Stimulated activated CD4-positive, alpha-beta T cell treated with anti-CD3 and anti-CD28 coated beads, Interleukin-2, amount 100 ng/mL, for 24 hours (primary cell): ENCODE data around the gene DAPK2.
A peak's percentile ranks its signal among the peaks of the same experiment; 100 is the strongest.

Experiments used
- DNase-seq, 2 donors: peaks; one replicate each; pipeline ENCODE4 v3.0.0-alpha.2; 2020

DAPK2 gene

DNA sequence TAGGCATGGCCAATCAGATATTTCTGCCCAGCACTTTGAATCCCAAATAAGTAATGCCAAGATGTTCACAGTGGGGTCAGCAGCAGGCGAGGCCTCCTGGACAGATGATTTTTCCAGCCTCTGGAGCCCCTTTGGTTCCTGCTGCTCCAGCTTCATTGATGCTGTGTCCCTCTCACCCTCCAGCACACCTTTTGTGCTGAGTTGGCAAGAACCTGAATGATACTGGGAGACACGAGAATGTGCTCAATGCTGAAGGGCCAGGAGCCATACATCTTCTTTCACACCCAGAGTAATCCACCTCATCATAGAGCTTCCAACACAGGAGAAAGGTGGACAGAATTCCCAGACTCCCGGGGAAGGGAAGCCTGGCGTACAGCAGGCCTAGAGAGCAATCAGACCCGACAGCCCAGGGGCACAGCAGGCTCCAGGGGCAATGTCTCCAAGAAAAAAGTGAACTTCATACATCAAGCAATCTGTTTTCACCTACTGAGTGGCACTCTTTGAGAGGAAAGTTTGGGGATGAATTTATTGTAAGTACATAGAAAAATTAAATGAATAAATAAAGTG lies 6.7 kb upstream of the DAPK2 start:
- no peak for DNase-seq

DNA sequence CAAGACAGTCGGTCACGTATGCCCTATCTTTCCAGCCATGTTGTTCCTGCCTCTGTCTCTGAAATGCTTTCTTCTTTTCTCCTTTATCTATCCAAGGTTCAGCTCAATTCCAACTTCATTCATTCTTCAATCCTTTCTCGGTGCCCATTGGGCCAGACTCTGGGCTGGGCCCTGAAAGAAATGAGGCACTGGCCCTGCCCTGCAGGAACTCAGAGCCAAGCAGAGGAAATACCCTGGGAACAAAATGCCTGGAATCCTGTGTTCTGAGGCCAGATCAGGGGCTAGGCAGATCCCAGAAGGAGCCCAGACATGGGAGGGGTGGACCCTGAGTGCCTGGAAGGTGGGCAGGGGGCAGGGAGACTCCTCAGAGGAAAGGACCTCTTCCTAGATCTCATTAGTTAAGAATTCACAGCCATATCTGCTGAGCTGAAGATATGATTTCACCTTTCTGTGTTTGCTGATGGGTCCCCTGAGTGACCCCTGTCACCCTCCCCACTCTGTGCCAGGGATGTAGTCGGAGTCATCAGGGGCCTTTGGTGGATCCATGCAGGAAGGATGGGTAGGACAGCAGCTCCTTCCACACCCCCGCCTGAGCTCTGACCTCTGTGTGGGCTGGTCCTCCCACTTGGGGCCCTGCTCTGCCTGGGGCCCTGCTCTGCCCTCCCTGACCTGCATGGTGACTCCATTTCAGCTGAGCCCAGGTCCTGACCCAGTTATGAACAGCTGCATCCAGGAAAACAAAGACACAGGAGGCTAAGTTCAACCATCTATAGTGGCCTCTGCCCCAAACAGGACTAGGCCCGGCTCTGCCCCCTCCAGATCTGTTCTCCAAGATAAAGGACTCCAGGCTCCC lies 5.3 kb upstream of the DAPK2 start:
- DNase-seq, result no peak

DNA sequence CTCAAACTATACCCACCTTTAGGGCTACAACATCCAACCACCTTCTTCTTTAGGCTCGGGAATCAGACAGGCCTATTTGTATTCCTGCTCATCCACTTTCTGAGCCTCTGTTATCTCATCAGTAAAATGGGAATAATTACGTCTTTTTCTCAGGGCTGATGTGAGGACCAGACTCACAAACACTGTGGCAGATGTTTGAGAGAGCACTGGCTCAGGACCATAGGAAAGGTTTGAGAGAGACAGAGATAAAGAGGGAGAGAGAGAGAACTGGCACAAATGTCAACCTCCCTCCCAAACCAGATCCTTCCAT lies 4.8 kb upstream of the DAPK2 start:
- no peak for DNase-seq

DNA sequence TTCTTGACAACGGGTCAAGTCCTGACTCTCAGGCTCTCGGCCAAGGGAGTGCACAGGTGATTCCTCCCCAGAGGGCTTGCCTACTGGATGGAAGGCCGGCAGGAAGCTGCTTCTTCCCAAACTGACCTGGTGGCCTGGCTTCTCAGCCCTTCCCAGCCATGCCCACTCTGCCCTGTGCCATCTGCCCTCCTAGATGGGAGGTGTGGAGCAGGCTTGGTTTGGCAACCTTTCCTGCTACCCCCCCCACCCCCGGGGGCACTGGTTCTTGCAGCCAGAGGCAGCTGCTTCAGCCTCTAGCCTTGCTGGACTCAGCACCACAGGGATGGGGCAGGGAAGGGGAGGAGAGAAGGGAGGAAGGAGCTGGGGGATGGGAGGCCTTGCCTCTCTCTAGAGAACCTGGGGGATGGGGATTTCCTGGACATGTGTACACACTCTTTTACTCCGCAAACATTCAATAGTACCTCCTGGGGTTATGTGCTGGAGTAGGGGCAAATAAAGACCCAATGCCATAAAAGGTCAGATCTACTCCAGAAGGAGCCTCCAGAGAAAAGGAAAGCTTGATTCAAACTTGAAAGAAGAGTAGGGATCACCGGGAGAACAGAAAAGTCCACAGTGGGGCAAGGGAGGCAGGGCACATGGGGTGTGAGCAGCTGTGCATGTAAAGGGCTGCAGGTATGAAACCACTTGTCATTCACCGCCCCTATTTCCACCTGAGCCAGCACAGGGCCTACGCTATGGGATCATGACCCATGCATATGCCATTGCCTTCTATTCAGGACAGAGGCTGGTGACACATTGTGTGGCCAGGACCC lies 4.2 kb upstream of the DAPK2 start:
- DNase-seq, result no peak

DNA sequence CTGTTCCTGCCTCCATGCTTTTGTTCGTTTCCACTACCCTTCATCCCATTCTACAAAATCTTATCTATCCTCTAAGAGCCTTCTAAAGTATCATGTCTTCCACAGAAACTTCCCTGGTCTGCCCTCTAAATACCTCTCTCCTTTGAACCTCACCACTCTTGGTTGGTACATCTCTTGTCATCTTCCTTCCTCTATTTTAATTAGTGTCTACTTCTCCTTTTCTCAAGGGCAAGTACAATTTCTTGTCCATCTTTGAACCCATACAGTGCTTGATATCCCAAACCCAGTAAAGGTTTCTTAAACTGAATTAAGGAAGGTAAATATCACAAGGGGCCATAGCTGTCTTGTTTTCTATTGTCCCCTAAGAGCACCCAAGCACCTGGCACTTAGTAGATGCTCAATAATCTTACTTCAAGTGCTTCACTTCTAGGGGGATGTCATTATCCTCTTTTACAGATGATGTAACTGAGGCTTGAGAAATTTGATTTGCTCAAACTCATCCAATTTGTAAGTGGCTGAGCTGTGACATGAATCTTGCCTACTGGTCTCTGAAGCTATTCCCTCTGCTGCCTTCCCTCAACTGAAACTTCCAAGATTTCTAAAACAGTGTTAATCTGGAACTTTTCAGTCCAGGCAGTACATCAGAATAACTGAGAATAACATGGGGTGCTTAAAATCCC lies 2.6 kb upstream of the DAPK2 start:
- DNase-seq, result no peak

DNA sequence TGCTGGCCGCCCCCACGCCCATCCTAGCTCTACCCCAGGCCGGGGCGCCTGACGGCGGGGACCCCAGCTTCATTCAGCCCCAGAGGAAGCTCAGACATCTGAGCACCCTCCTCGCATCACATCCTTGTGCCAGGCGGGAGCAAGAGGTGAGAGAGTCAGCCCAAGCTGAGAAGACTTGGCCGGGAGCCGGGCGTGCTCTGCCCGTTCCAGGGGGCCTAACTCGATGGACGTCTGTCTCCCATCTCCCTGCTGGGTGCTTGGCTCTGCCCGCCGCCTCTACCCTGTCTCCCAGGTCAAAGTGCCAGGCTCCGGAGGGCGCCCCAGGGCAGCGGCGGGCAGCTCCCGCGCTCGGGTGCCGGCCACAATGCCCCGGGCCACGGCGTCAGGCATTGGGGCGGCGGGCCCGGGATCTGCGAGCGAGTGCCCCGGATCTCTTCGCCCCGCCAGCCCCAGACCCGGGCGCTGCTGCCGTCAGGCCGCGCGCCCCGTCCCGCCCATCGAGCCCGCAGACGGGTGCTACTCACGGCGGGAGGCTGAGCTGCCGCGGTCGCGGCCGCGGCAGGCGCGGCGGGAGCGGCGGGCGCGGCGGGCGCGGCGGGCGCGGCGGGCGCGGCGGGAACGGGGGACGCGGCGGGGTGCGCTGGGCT lies 388 bp downstream of the DAPK2 start:
- DNase-seq, result peak in 1 of 2 donors; percentile 27

DNA sequence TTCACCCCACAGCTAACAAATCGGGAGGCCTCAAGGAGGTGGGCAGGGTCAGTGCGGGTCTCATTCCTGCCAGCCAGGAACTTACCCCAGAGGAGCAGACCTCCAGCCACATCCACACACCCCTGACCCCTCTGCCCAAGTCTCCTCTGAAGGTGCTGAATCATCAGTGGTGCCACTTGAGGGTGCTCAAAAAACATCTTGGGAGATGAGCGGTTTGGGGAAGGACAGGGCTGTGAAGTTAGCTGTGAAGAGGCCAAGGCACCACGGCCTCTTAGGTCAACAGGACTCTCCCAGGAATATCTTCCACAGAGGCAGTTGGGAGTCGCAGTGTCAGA lies 1.2 kb downstream of the DAPK2 start:
- no peak for DNase-seq

DNA sequence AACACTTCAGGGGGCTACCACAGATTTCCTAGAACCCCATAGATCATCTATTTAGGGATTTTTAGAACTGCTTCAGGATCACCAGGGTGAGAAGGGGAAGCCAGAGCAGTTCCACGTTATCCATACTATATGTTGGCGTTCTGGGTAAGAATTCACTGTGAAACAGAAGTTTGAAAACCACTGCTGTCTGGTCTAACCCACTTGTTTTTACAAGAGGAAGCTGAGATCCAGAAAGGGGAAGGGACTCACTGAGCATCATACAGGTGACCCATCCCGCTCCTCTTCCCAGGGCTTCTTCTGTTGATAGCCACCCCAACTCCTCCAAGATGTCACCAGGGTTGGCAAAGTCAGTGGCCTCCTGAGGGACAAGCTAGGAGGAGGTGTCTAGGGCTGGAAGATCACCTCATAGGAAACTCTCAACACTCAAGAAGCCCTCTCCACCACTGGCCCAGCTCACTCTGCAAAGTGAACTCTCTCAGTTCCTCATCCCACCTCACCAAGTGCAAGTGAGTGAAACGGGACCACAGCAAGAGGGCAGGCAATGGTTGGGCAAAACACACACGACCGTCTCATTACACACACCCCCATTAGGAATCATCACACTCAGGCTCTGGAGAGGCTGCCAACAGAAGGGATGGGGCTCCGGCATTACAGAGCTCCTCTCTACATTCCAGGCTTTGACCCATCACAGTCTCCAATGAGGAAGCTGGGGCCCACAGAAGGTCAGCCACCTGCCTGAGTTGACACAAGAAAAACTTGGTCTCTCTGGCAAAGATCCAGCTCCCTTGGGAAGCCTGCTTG lies 1.8 kb downstream of the DAPK2 start:
- no peak for DNase-seq

DNA sequence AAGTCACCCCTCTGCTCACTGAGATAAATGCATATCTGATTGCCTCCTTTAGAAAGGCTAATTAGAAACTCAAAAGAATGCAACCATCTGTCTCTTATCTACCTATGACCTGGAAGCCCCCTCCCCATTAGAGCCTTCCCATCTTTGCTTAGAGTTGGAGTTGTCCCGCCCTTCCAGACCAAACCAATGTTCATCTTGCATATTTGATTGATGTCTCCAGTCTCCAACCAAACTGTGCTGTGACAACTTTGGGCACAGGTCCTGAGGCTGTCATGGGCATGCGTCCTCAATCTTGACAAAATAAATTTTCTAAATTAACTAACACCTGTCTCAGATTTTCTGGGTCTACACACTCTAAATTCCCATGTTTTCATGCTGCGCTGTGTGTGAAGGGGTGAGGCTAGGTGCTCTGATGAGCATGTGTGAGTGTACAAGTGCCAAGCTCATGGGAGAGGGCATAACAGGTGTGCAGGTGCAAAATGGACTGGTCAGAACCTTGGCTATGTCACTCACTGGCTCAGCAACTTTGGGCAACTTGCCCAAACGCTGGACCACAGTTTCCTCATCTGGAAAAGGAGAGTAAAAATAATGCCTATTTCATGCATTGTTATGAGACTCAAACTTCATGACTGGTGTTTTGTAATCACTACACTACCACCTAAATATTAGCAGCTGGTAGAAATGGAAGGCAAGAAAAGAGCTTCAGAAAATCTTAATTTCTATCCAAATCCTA lies 7.2 kb downstream of the DAPK2 start:
- no peak for DNase-seq

DNA sequence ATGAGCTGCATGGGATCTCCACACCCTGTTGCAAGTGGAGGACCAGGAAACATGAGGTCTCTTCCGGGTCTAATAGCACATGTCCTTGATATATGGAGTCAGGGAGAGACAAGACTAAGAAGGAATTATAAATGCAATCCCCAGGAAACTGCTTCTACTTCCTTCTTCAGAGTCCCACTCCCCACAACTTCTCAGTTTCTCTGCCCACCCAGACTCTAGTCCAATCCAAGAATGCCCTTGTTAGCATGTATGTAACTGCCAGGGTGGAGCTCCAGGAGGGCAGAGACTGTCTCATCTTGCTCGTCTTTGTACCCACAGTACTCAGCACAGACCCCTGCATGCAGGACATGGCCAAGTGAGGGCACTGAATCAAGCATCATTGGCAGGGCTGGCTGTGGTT lies 8.3 kb downstream of the DAPK2 start:
- no peak for DNase-seq

DNA sequence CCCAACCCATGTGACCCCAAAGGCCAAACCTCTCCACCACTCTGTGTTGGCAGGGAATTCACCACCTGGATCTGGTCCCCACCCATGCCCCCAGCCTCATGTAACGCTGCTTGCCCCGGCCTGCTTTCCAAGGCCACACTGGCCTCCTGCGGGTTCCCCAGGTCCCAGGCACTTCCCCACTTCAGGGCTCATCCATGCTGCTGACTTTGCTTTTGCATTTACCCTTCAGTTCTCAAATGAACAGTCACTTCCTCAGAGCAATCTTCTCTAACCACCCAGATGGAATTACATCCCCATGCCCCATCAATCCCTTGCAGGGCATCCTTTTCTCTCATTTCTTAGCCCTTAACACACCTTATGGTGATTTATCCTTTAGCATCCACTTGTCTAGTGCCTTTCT lies 9.2 kb downstream of the DAPK2 start:
- DNase-seq, result no peak

DNA sequence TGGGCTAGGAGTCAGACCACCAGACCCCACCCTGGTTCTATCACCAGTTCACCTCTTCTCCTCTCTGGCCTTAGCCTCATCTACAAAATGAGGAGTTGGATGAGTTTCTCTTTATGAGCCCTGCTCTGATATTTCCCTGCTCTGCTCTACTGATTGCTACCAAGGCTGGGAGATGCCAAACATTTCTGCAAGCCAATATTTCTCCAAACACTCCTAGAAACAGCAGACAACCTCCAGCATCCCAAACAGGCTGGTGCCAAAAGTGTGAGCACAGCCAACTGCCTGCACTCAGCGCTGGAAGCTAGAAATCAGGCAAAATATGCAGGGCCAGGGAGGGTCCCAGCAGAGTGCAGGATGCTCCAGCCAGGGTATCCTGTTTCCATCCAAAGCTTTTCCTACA lies 10.8 kb downstream of the DAPK2 start:
- no peak for DNase-seq

DNA sequence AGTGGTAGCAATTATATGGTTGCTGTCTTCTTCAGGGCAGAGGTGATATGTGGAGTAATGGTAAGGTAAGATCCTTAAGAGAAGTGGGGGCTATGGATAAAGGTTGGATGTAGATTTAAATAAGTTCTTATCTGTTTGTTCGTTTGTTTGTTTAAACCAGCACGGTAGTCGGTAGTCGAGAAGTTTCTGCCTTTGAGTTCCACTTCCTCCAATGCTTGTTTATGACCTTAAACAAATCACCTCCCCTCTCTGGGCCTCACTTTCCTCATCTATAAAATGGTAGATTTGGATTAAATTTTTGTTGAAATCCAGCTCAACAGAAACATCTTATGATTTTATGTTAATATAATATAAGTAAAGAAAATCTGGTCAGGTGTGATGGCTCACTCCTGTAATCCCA lies 11.8 kb downstream of the DAPK2 start:
- DNase-seq, result no peak

DNA sequence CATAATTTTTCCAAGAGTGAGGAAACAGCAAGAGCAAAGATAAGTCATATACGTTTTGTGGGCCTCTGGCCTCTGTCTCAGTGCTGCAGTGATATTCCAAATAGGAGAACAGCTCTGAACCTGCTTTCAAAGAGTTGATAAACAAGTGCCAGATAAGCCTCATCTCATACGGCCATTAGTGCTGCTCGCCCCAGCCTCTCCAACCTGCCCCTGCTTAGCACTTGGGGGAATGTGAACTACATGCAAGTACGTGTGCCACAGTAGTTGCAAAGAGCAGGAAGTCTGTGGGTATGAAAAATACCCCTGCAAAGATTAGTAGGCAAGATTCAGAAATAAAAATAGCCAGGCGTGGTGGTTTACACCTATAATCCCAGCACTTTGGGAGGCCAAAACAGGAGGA lies 14.0 kb downstream of the DAPK2 start:
- no peak for DNase-seq

DNA sequence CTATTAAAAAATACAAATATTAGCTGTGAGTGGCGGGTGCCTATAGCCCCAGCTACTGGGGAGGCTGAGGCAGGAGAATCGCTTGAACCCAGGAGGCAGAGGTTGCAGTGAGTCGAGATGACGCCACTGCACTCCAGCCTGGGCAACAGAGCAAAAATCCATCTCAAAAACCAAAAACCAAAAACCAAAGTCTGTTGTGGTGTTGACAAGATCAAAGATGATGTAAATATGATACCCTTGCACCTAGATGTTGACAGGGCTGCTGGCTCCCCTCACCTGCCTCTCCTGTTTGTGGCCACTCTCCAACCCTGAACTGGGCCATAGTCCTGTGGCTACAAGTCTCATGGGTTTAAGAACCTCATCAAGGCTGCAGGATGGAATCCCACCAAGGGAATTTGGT lies 16.2 kb downstream of the DAPK2 start:
- DNase-seq, result no peak

DNA sequence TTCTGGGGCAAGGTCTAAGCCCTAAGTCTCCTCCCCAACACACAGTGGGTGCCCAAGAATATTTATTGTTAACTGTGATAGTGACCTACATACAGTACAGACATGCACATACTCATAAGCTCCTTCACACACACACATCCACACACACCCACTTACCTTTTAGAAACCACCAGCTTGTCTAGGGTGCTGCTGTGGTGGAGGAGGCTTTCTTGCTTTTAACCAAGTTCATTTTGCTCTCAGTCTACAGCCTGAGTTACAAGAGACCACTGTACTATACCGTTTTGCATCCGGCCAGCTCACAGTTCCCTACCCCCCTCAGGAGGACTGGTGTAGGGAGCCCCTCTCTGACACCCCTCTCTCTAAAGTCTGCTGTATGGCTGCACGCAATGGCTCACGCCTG lies 16.7 kb downstream of the DAPK2 start:
- no peak for DNase-seq

DNA sequence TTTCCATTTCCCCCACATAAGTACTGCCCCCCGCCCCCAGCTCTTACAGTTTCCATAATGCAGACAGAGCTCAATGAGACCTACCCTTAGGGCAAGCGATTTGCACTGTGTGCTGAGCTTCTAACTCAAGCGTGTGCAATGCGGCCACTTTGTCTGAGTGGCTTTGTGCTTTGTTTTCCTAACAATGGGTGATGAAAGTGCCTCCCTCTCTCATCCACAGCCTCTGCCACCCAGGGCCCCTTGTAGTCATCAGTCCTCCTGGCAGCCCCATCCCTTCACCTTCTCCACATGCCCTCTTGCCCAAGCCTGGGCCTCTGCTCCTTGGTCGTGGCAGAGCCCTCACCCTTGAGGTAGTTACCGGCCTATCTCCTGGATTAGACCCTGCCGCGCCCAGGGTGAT lies 17.2 kb downstream of the DAPK2 start:
- DNase-seq, result no peak

DNA sequence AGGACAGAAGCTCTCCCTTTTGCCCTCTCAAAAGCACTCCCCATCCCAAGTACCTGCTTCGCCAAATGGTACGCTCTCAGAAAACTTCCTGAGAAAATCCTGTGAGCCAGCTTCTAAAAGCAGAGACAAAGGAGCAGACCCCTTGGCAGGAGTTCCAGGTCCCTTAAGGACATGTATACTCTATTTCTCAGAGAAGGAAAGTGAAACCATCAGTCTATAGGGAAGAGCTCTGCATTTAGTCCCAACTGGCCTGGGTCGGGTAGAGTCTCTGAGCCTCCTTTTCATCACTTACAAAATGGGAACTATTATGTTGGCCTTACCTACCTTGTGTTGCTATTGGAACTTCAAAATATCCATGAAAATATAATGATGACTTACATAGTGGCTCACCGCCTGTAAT lies 19.7 kb downstream of the DAPK2 start:
- no peak for DNase-seq

DNA sequence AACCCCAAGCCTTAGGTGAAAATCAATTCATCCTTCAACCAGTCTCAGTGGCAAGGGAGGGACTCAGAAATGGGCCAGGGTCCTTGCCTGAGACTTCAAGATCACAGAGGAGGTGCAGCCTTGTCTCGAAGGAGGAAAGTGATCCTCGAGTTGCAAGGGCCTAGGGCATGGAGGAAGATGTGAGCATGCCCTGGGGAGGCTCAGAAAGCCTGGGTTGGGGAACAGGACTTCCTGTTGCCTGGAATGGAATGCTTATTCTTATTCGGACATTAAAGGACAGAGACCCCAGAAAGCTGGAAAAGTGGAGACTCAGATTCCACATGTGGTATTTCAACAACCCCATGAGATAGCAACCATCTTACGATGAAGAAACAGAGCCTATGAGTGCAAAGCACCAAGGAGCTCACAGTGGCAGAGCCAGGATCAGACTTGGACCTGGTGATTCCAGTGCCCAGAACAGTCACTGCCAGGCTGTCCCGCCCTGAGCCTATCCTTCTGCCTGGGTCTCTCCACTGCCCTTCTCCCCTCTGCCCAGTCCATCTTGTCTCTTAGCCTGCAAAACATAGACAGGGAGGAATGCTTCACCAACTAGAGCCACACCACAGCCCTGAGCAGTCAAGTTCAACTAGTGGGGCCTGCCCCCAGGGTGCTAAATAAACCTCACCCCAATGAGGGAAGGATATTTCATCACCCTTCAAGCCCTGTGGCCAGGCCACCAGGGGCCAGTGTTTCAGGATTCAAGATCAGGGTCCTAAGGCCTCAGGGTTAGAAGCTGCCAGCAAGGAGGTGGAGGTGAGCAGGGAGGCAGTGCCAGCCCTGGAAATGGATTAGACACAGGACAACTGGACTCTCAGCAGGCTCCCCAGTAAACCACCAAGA lies 21.9 kb downstream of the DAPK2 start:
- no peak for DNase-seq

DNA sequence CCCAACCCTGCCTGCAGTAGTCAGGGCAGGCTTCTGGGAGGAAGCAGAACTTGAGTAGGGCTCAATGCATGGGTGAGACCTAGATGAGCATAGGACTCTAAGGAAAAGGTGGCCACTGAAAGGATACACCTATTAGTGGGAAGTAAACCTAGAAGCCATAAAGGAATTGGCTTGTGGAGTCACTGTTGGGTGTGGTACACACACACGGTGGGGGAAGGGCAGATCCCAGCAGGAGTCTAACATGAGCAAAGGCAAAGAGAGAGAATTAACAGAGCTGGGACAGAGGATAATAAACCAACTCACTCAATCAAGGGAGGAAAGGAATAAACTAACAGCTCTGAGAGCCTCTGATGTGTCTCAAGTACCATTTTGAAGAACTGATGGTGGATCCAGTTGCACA lies 23.1 kb downstream of the DAPK2 start:
- DNase-seq, result no peak

DNA sequence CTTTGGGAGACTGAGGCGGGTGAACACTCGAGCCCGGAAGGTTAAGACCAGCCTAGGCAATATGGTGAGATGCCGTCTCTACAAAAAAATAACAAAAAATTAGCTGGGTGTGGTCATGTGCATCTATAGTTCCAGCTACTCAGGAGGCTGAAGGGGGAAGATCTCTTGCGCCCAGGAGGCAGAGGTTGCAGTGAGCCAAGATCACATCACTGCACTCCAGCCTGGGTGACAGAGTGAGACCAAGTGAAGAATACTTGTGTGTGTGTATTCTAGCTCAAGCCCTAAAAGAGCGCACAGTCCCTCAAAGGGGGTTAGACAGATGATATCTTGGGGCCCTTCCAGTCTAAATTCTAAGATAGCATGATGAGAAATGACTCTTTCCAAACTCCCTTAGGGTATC lies 23.7 kb downstream of the DAPK2 start:
- no peak for DNase-seq
